NCI-H460 (cell line): Measurements from ENCODE around the gene RBP3. TPM values are rescaled to one million over a fixed set of nuclear protein-coding genes. Genes with fewer than 3 reads are reported as not detected.
"Not testable (repeated sequence)": the region's sequence is repeated elsewhere in the genome, so short reads cannot be mapped to it uniquely, and the experiment has no call there.

Experiments
- DNase-seq: peaks from one replicate; pipeline ENCODE4 v3.0.0-alpha.2; 2016; ENCODE audit warnings: low read depth; ENCODE audit errors: extremely low read depth
- total RNA-seq: library from RNA; depleted of rRNA; stranded (reverse); fragments of >200 nt; shearing (Covaris generic); gene quantifications from 2 replicates; pipeline ENCODE4 v1.2.3, GENCODE V29; 2014

The RBP3 gene
- total RNA-seq, 1 experiment from 2014 or later, result not detected

DNA sequence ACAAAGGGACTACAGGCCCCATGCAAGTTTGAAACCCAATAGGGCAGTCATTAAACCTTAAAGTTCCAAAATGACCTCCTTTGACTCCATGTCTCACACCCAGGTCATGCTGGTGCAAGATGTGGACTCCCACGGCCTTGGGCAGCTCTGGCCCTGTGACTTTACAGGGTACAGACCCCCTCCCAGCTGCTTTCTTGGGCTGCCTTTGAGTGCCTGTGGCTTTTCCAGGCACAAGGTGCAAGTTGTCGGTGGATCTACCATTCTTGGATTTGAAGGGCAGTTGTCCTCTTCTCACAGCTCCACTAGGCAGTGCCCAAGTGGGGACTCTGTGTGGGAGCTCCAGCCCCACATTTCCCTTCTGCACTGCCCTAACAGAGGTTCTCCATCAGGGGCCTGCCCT lies 37.9 kb downstream of the RBP3 start:
- DNase-seq, result not testable (repeated sequence)

- no peak for DNase-seq
These were observed 40.7 kb downstream of the RBP3 start for GRCh38 chr10:47388879-47389278.

DNA sequence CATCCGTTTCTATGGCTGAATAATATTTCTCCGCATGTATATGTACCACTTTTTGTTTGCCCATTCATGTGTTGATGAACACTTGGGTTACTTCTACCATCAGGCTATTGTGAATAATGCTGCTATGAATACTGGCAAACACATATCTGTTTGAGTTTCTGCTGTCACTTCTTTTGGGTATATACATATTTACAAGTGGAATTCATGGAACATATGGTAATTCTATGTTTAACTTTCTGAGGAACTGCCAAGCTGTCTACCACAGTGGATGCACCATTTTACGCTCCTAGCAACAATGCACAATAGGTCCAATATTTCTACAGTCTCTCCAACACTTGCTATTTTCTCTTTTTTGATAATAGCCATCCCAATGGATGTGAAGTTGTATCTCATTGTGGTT lies 41.5 kb downstream of the RBP3 start:
- no peak for DNase-seq

DNA sequence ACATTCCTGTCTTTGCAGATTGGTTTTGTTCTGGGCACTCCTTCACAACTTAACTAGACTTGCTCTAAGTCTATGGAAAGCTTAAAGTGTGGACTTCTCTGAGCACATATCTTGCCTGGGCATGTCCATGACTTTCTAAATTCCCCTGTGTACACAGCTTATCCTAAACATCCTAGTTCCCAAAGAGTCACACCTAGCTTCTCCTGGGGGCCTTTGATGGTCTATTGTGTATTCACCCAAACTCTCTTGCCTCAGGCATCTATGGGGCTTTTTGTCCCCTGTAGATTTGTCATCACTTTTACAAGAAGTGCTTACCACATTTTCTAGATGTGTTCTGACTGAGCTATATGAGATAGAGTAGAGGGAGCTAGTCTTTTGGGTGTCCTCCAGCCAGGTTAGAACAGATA lies 48.2 kb downstream of the RBP3 start:
- DNase-seq, result no peak

- DNase-seq, result no peak
These were observed 49.1 kb downstream of the RBP3 start for GRCh38 chr10:47397256-47397655.

DNA sequence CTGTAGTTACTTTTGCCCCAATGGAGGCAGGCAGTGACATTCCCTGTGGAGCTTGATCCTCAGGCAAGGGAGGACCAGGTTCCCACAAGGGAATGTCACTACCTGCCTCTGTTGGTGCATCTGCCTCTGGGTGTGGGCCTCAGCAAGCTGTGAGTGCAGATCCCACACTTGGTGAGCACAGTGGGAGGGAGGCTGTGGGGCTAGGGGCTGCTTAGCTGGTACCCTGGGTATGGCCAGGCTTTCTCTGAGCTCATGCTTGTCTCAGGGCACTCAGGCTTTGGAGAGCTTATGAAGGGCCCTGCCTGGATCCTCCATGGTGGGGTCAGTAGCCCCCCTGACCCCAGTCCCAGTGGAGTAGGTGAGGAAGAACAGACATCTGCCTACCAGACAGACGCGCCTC lies 52.1 kb downstream of the RBP3 start:
- DNase-seq, result no peak

DNA sequence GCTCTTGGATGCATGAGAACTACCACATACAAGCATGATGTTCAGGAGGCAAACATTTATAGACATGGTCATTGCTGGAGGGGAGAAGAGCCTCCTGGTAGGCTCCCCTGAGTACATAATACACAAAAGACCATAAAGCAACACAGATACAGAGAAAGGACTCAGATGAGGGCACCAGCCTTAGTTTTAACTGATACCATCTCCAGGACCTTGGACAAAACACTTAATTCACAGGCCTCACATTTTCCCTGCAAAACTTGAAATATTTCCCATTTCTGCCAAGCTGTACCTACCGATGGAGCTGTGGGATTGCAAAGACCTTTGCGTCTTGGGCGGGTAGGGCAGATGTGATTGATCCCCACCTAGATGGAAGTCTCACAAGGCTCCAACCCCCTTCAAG lies 52.6 kb downstream of the RBP3 start:
- DNase-seq, result no peak

GRCh38 chr10:47401210-47401609 lies 53.0 kb downstream of the RBP3 start:
- no peak for DNase-seq

GRCh38 chr10:47401874-47402640 lies 53.9 kb downstream of the RBP3 start:
- no peak for DNase-seq

- DNase-seq, result no peak
These were observed 54.6 kb downstream of the RBP3 start for GRCh38 chr10:47402641-47403301.

DNA sequence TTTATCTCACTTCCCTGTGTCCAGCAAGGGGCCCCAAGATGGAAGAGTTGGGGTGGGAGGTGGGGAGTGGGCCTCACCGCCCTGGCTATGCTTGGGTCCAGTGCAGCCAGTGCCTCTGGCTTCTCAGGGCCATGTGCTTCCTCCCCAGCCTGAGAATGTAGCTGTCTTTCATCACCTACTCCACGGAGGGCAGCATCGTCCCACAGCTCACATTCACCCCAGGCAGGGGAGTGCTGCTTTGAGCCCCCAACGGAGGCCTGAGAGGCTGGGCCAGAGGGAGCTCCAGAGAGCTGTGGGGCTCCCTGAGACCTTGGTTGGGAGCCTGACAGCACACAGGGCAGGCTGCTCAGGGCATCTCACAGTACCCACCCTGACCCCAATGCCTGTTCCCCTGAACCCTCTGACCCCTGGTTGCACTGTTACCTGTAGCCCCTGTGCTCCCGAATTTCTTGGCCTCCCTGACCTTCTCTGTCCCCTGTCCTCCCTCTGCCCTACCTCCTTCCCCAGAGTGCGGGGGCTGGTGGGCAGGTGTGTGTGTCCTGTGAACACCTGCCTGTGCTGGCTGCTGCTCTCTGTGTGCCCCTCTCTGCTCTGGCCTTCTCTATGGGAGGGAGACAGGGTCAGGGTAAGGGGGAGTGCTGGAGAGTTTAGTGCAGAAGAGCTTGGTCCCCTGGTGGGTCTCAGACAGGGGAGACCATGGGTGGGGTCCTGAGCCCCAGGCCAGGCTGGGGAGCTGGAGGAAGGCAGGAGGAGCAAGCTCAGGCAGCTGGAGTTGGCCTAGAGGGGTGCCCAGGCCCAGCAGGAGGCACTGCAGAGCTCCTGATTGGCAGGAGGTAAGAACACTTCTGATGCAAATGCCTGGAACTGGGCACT lies 55.5 kb downstream of the RBP3 start:
- DNase-seq, result no peak

- DNase-seq, result no peak
These were observed 56.3 kb downstream of the RBP3 start for GRCh38 chr10:47404446-47404845.

GRCh38 chr10:47404937-47405336 lies 56.8 kb downstream of the RBP3 start:
- DNase-seq, result no peak

DNA sequence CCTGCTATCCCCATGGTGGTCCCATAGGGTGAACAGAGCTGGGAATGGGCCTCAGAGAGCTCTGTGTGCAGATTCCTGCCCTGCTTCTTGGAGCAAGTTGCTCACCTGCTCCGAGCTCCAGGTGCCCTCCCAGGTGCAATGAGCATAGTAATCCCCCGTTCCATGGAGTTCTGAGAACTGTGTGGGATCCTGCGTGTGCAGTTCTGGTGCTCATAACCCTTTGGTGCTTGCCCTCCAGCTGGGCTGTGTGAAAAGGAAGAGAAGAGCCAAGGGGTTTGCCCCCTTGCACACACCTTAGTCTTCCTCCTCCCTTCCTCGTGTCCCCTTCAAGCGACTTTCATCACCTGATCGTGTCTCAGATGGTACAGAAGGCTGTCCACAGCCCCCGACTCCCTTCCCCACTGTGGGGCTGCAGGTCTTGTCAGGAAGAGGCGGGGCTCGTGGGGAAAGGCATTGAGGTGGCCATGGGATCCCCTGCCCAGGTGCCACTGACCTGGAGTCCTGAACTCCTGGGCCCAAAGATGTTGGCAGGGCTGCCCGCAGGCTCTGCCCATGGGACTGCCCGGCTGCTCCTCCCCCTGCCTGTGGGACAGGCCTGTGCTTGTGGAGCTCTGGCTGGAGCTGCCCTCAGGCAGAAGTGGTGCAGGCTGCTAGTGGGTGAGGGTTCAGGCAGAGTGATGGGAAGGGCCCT lies 57.8 kb downstream of the RBP3 start:
- DNase-seq, result no peak

DNA sequence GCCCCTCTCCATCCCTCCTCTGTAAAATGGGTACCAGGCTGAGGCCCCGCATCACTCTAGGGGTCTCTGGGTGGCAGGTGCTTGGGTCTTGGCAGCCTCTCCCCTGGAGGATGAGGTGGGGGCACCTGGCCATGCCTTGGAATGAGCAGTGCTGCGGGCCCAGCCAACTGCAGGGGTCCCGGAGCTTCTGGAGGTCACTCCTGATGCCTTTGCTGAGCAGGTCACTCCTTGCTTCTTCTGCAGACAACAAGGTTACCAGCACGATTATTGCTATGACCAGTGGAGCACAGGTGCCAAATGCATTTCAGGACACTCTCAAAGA lies 58.3 kb downstream of the RBP3 start:
- no peak for DNase-seq

GRCh38 chr10:47406870-47407691 lies 58.9 kb downstream of the RBP3 start:
- no peak for DNase-seq
